Stomach (tissue), 4 donors: ENCODE results near the gene AUTS2.

Source experiments
- POLR2AphosphoS5 ChIP-seq, 3 donors: sonication (generic); formaldehyde crosslinking; IDR thresholded peaks; one replicate each; pipeline ENCODE4 v1.6.1; 2016; ENCODE audit warnings: antibody characterized with exemption in 3 of 3
- TF ChIP-seq, protein P1 (sequence below), 7 experiments: fragments of 450-650 bp in 4 of 7; fragments of 200-600 bp in 3 of 7; sonication (generic) in 3 of 7; IDR thresholded peaks; one replicate each; pipeline ENCODE4 v1.5.1; 2016 to 2019; ENCODE audit warnings: antibody characterized with exemption in 7 of 7, control low read depth in 2 of 7, mild to moderate bottlenecking in 1 of 7

GRCh38 chr7:70735313-70735712 is 1137.0 kb downstream of the AUTS2 start:
- TF ChIP-seq, protein P1, sequence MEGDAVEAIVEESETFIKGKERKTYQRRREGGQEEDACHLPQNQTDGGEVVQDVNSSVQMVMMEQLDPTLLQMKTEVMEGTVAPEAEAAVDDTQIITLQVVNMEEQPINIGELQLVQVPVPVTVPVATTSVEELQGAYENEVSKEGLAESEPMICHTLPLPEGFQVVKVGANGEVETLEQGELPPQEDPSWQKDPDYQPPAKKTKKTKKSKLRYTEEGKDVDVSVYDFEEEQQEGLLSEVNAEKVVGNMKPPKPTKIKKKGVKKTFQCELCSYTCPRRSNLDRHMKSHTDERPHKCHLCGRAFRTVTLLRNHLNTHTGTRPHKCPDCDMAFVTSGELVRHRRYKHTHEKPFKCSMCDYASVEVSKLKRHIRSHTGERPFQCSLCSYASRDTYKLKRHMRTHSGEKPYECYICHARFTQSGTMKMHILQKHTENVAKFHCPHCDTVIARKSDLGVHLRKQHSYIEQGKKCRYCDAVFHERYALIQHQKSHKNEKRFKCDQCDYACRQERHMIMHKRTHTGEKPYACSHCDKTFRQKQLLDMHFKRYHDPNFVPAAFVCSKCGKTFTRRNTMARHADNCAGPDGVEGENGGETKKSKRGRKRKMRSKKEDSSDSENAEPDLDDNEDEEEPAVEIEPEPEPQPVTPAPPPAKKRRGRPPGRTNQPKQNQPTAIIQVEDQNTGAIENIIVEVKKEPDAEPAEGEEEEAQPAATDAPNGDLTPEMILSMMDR (IDR thresholded peaks at IDR 0.05): no peak
- no peak for TF ChIP-seq POLR2AphosphoS5 (IDR thresholded peaks at IDR 0.05)
